HepG2 (cell line): Measurements from ENCODE around the gene TLK1. TPM values are rescaled to one million over a fixed set of nuclear protein-coding genes. Genes with fewer than 3 reads are reported as not detected.

Source experiments
- MAZ ChIP-seq, 2 experiments: sonication (generic) in 1 of 2; formaldehyde crosslinking in 1 of 2; IDR thresholded peaks; 2 replicates each; pipeline versions ENCODE4 v1.5.0 to v1.6.1; 2012 to 2020; ENCODE audit warnings: low read depth in 2 of 2, mild to moderate bottlenecking in 2 of 2, borderline replicate concordance in 1 of 2, improper control_type of control experiment in 1 of 2, low read length in 1 of 2, missing genetic modification reagents in 1 of 2, moderate library complexity in 1 of 2
- TOPORS ChIP-seq: sonication (generic); formaldehyde crosslinking; IDR thresholded peaks from 2 replicates; pipeline ENCODE4 v1.8.0; 2023; ENCODE audit warnings: mild to moderate bottlenecking, missing genetic modification reagents
- polyA plus RNA-seq, 8 experiments: library from polyadenylated mRNA; depleted of rRNA in 3 of 8; stranded (reverse) in 7 of 8; unstranded in 1 of 8; fragments of >200 nt; fragmentation: Illumina TruSeq in 4 of 8; extraction: Trizol in 4 of 8; gene quantifications; 2 replicates each; pipeline versions ENCODE4 v1.2.1 to v1.2.3, GENCODE V29; 2011 to 2016; ENCODE audit warnings: low read depth in 4 of 8, missing spikeins in 1 of 8, mixed read lengths in 1 of 8; ENCODE audit not compliant: insufficient read depth in 1 of 8
- total RNA-seq, 5 experiments: library from RNA; depleted of rRNA; stranded (reverse); fragments of >200 nt; fragmentation: Illumina TruSeq; extraction: Trizol; gene quantifications; 2 replicates each; pipeline ENCODE4 v1.2.3, GENCODE V29; 2016; ENCODE audit warnings: low read depth in 1 of 5
- TF ChIP-seq, protein P1 (sequence below): sonication (generic); formaldehyde crosslinking; IDR thresholded peaks from 2 replicates; pipeline ENCODE4 v1.9.0; 2021; ENCODE audit warnings: mild to moderate bottlenecking, missing genetic modification reagents
- TF ChIP-seq, protein P2 (sequence below): sonication (generic); formaldehyde crosslinking; IDR thresholded peaks from 2 replicates; pipeline ENCODE4 v1.5.1; 2020; ENCODE audit warnings: missing genetic modification reagents, mild to moderate bottlenecking, borderline replicate concordance
- TF ChIP-seq, protein P3 (sequence below): sonication (generic); formaldehyde crosslinking; conservative IDR thresholded peaks from 2 replicates; pipeline ENCODE4 v1.4.0; 2020; ENCODE audit warnings: mild to moderate bottlenecking, missing genetic modification reagents, moderate library complexity
- TF ChIP-seq, protein P4 (sequence below): sonication (generic); formaldehyde crosslinking; IDR thresholded peaks from 2 replicates; pipeline ENCODE4 v1.4.0; 2020; ENCODE audit warnings: missing genetic modification reagents

TLK1 gene
- total and polyA plus RNA-seq, 2 of the 13 experiments (the other 11 are each of a cell fraction or from before 2014, with no cell fraction given) = 16.8 to 28.7 TPM

DNA sequence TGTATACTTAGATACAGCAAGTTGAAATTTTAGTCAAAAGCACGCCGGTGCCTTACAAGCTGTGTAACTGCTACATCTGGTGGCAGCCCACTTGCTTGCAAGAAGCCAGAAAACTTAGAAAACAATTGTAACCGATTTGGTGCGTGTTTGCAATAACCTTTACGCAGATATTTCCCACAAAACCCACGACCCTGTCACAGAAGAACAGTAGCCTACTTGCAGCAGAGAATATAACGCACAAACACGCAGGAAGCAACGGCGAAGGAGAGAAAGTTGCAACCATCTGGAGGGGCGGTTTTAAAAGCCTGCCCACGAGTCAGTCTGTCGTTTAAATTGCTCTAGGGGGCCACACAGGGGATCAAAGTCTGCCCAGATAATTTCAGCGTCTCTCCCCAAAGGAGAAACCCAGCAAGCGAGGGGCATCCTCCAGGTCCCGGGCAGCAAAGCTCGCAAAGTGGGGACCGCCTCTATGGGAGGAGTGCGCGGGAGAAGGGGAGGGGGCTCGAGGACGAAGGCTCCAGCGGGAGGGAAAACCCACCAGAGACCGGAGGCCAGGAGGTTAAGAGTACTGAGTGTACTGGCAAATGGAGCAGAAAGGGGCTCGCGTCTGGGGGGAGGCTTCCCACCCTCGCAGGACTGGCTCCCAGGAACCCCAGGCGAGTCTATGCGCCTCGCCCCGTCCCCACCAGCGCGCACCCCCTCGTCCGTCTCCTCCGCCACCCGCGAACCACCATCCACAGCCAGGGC lies 1.1 kb downstream of the TLK1 start (continued):
- TF ChIP-seq TOPORS (CRISPR knock-in tag) (peak; percentile 24; the same call in 1 of the 2 replicates), MAZ (IDR thresholded peaks at IDR 0.05; ENCODE audit: borderline replicate concordance, low read depth, low read length) (0 out of 2 replicates have a peak, but pooled peaks have one; percentile 72), MAZ (CRISPR knock-in tag; IDR thresholded peaks at IDR 0.05; ENCODE audit: low read depth) (no peak; the same call in 1 of the 2 replicates)
- TF ChIP-seq, protein P1, sequence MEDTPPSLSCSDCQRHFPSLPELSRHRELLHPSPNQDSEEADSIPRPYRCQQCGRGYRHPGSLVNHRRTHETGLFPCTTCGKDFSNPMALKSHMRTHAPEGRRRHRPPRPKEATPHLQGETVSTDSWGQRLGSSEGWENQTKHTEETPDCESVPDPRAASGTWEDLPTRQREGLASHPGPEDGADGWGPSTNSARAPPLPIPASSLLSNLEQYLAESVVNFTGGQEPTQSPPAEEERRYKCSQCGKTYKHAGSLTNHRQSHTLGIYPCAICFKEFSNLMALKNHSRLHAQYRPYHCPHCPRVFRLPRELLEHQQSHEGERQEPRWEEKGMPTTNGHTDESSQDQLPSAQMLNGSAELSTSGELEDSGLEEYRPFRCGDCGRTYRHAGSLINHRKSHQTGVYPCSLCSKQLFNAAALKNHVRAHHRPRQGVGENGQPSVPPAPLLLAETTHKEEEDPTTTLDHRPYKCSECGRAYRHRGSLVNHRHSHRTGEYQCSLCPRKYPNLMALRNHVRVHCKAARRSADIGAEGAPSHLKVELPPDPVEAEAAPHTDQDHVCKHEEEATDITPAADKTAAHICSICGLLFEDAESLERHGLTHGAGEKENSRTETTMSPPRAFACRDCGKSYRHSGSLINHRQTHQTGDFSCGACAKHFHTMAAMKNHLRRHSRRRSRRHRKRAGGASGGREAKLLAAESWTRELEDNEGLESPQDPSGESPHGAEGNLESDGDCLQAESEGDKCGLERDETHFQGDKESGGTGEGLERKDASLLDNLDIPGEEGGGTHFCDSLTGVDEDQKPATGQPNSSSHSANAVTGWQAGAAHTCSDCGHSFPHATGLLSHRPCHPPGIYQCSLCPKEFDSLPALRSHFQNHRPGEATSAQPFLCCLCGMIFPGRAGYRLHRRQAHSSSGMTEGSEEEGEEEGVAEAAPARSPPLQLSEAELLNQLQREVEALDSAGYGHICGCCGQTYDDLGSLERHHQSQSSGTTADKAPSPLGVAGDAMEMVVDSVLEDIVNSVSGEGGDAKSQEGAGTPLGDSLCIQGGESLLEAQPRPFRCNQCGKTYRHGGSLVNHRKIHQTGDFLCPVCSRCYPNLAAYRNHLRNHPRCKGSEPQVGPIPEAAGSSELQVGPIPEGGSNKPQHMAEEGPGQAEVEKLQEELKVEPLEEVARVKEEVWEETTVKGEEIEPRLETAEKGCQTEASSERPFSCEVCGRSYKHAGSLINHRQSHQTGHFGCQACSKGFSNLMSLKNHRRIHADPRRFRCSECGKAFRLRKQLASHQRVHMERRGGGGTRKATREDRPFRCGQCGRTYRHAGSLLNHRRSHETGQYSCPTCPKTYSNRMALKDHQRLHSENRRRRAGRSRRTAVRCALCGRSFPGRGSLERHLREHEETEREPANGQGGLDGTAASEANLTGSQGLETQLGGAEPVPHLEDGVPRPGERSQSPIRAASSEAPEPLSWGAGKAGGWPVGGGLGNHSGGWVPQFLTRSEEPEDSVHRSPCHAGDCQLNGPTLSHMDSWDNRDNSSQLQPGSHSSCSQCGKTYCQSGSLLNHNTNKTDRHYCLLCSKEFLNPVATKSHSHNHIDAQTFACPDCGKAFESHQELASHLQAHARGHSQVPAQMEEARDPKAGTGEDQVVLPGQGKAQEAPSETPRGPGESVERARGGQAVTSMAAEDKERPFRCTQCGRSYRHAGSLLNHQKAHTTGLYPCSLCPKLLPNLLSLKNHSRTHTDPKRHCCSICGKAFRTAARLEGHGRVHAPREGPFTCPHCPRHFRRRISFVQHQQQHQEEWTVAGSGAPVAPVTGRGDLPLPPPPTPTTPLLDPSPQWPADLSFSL (CRISPR knock-in tag) = 0 out of 2 replicates have a peak, but pooled peaks have one; percentile 17
- TF ChIP-seq, protein P2, sequence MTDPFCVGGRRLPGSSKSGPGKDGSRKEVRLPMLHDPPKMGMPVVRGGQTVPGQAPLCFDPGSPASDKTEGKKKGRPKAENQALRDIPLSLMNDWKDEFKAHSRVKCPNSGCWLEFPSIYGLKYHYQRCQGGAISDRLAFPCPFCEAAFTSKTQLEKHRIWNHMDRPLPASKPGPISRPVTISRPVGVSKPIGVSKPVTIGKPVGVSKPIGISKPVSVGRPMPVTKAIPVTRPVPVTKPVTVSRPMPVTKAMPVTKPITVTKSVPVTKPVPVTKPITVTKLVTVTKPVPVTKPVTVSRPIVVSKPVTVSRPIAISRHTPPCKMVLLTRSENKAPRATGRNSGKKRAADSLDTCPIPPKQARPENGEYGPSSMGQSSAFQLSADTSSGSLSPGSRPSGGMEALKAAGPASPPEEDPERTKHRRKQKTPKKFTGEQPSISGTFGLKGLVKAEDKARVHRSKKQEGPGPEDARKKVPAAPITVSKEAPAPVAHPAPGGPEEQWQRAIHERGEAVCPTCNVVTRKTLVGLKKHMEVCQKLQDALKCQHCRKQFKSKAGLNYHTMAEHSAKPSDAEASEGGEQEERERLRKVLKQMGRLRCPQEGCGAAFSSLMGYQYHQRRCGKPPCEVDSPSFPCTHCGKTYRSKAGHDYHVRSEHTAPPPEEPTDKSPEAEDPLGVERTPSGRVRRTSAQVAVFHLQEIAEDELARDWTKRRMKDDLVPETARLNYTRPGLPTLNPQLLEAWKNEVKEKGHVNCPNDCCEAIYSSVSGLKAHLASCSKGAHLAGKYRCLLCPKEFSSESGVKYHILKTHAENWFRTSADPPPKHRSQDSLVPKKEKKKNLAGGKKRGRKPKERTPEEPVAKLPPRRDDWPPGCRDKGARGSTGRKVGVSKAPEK (CRISPR knock-in tag) = peak; percentile 84; the same call in 1 of the 2 replicates
- TF ChIP-seq, protein P3, sequence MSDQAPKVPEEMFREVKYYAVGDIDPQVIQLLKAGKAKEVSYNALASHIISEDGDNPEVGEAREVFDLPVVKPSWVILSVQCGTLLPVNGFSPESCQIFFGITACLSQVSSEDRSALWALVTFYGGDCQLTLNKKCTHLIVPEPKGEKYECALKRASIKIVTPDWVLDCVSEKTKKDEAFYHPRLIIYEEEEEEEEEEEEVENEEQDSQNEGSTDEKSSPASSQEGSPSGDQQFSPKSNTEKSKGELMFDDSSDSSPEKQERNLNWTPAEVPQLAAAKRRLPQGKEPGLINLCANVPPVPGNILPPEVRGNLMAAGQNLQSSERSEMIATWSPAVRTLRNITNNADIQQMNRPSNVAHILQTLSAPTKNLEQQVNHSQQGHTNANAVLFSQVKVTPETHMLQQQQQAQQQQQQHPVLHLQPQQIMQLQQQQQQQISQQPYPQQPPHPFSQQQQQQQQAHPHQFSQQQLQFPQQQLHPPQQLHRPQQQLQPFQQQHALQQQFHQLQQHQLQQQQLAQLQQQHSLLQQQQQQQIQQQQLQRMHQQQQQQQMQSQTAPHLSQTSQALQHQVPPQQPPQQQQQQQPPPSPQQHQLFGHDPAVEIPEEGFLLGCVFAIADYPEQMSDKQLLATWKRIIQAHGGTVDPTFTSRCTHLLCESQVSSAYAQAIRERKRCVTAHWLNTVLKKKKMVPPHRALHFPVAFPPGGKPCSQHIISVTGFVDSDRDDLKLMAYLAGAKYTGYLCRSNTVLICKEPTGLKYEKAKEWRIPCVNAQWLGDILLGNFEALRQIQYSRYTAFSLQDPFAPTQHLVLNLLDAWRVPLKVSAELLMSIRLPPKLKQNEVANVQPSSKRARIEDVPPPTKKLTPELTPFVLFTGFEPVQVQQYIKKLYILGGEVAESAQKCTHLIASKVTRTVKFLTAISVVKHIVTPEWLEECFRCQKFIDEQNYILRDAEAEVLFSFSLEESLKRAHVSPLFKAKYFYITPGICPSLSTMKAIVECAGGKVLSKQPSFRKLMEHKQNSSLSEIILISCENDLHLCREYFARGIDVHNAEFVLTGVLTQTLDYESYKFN (CRISPR knock-in tag) = peak; percentile 67
- TF ChIP-seq, protein P4, sequence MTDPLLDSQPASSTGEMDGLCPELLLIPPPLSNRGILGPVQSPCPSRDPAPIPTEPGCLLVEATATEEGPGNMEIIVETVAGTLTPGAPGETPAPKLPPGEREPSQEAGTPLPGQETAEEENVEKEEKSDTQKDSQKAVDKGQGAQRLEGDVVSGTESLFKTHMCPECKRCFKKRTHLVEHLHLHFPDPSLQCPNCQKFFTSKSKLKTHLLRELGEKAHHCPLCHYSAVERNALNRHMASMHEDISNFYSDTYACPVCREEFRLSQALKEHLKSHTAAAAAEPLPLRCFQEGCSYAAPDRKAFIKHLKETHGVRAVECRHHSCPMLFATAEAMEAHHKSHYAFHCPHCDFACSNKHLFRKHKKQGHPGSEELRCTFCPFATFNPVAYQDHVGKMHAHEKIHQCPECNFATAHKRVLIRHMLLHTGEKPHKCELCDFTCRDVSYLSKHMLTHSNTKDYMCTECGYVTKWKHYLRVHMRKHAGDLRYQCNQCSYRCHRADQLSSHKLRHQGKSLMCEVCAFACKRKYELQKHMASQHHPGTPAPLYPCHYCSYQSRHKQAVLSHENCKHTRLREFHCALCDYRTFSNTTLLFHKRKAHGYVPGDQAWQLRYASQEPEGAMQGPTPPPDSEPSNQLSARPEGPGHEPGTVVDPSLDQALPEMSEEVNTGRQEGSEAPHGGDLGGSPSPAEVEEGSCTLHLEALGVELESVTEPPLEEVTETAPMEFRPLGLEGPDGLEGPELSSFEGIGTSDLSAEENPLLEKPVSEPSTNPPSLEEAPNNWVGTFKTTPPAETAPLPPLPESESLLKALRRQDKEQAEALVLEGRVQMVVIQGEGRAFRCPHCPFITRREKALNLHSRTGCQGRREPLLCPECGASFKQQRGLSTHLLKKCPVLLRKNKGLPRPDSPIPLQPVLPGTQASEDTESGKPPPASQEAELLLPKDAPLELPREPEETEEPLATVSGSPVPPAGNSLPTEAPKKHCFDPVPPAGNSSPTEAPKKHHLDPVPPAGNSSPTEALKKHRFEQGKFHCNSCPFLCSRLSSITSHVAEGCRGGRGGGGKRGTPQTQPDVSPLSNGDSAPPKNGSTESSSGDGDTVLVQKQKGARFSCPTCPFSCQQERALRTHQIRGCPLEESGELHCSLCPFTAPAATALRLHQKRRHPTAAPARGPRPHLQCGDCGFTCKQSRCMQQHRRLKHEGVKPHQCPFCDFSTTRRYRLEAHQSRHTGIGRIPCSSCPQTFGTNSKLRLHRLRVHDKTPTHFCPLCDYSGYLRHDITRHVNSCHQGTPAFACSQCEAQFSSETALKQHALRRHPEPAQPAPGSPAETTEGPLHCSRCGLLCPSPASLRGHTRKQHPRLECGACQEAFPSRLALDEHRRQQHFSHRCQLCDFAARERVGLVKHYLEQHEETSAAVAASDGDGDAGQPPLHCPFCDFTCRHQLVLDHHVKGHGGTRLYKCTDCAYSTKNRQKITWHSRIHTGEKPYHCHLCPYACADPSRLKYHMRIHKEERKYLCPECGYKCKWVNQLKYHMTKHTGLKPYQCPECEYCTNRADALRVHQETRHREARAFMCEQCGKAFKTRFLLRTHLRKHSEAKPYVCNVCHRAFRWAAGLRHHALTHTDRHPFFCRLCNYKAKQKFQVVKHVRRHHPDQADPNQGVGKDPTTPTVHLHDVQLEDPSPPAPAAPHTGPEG (CRISPR knock-in tag) = 0 out of 2 replicates have a peak, but pooled peaks have one; percentile 9
